ENCODE data around the gene GNMT. TPM values are rescaled to one million over a fixed set of nuclear protein-coding genes. Genes with fewer than 3 reads are reported as not detected.

The GNMT gene
- polyA plus RNA-seq, 1 donor from 2014 or later: 0.97 TPM

GRCh38 chr6:42935322-42935721, 25.2 kb upstream of the GNMT start:
- Histone ChIP-seq H3K9me3 (ENCODE audit: low read length) (no peaks in the 10 kb centered on the region), H3K36me3 (ENCODE audit: insufficient read depth, low read length) (no peaks in the 10 kb centered on the region)

GRCh38 chr6:42936398-42936797, 24.2 kb upstream of the GNMT start:
- Histone ChIP-seq H3K9me3 (ENCODE audit: low read length) (no peaks in the 10 kb centered on the region), H2AFZ (ENCODE audit: low read depth, low read length) (no peak overlapping the region), H4K20me1 (ENCODE audit: insufficient read depth) (no peaks in the 10 kb centered on the region), H3K9me2 (ENCODE audit: insufficient read depth, low read length) (no peaks in the 10 kb centered on the region), H3K9ac (ENCODE audit: low read length) (no peak overlapping the region), H3K36me3 (ENCODE audit: insufficient read depth, low read length) (no peaks in the 10 kb centered on the region), H3K4me3 (ENCODE audit: low read length) (no peak overlapping the region), H3K27me3 (ENCODE audit: insufficient read depth, low read depth, low read length) (no peaks in the 10 kb centered on the region), H3K4me2 (ENCODE audit: low read length) (no peak overlapping the region), H3F3A (ENCODE audit: insufficient read depth, low read length, poor library complexity, severe bottlenecking) (no peaks in the 10 kb centered on the region), H3K79me2 (replicated peaks; ENCODE audit: insufficient read depth, low read length) (peaks cover 20% of the 10 kb centered on the region), H3K27ac (ENCODE audit: low read length) (no peak overlapping the region)
- TF ChIP-seq EP300 (conservative IDR thresholded peaks at IDR 0.05; ENCODE audit: poor library complexity, severe bottlenecking) (no peak), CTCF (IDR thresholded peaks at IDR 0.05; ENCODE audit: poor library complexity, severe bottlenecking) (no peak), SMC3 (conservative IDR thresholded peaks at IDR 0.05; ENCODE audit: poor library complexity) (no peak), REST (IDR thresholded peaks at IDR 0.05; ENCODE audit: borderline replicate concordance) (no peak), POLR2AphosphoS5 (IDR thresholded peaks at IDR 0.05) (no peak), MXI1 (conservative IDR thresholded peaks at IDR 0.05; ENCODE audit: poor library complexity, severe bottlenecking) (no peak), RAD21 (conservative IDR thresholded peaks at IDR 0.05) (no peak)

More at GRCh38 chr6:42935322-42935721, 25.2 kb upstream of the GNMT start:
- Histone ChIP-seq H3K9ac (ENCODE audit: low read length) (no peak overlapping the region), H3K4me2 (ENCODE audit: low read length) (no peak overlapping the region), H3K4me3 (ENCODE audit: low read length) (no peak overlapping the region), H3K27ac (ENCODE audit: low read length) (no peak overlapping the region), H4K20me1 (ENCODE audit: insufficient read depth) (no peaks in the 10 kb centered on the region), H3F3A (ENCODE audit: insufficient read depth, low read length, poor library complexity, severe bottlenecking) (no peaks in the 10 kb centered on the region), H3K79me2 (replicated peaks; ENCODE audit: insufficient read depth, low read length) (peaks cover 20% of the 10 kb centered on the region), H2AFZ (ENCODE audit: low read depth, low read length) (no peak overlapping the region), H3K9me2 (ENCODE audit: insufficient read depth, low read length) (no peaks in the 10 kb centered on the region), H3K27me3 (ENCODE audit: insufficient read depth, low read depth, low read length) (no peaks in the 10 kb centered on the region)
- TF ChIP-seq MXI1 (conservative IDR thresholded peaks at IDR 0.05; ENCODE audit: poor library complexity, severe bottlenecking) (no peak), EP300 (conservative IDR thresholded peaks at IDR 0.05; ENCODE audit: poor library complexity, severe bottlenecking) (no peak), EZH2 (IDR thresholded peaks at IDR 0.05; ENCODE audit: borderline replicate concordance, insufficient read depth, low read length, poor library complexity, severe bottlenecking) (no peak), TAF1 (IDR thresholded peaks at IDR 0.05; ENCODE audit: low read depth) (no peak), SMC3 (conservative IDR thresholded peaks at IDR 0.05; ENCODE audit: poor library complexity) (no peak), CTCF (IDR thresholded peaks at IDR 0.05; ENCODE audit: poor library complexity, severe bottlenecking) (no peak), REST (IDR thresholded peaks at IDR 0.05; ENCODE audit: borderline replicate concordance) (no peak), RAD21 (conservative IDR thresholded peaks at IDR 0.05) (no peak), POLR2AphosphoS5 (IDR thresholded peaks at IDR 0.05) (no peak)

All from neural cell (in vitro differentiated cells).